Calu3 (cell line): ENCODE results near the gene MMP2. TPM values are rescaled to one million over a fixed set of nuclear protein-coding genes. Genes with fewer than 3 reads are reported as not detected.

ENCODE experiments used
- BruUV-seq: library from RNA; stranded (reverse); fragments of 400-500 nt; replicated peaks from 2 replicates; lab custom pipeline; 2021; lab: Mats Ljungman, UMichigan
- CTCF ChIA-PET: fragments of 300-600 bp; sonication (Branson Sonifier 250); formaldehyde crosslinking; loops from one replicate; lab custom pipeline; 2022; ENCODE audit warnings: antibody characterized with exemption; lab: Charles Lee
- DNase-seq: peaks from one replicate; pipeline ENCODE4 v3.0.0; 2022
- H3K27ac Mint-ChIP-seq: one replicate; pipeline ENCODE4 v1.8.0; 2022; ENCODE audit warnings: mixed read lengths; ENCODE audit not compliant: unreplicated experiment
- H3K27me3 Mint-ChIP-seq: one replicate; pipeline ENCODE4 v1.8.0; 2022; ENCODE audit warnings: mixed read lengths; ENCODE audit not compliant: unreplicated experiment
- H3K36me3 Mint-ChIP-seq: one replicate; pipeline ENCODE4 v1.8.0; 2022; ENCODE audit warnings: mild to moderate bottlenecking, moderate library complexity, mixed read lengths; ENCODE audit not compliant: insufficient read depth, unreplicated experiment
- H3K4me1 Mint-ChIP-seq: one replicate; pipeline ENCODE4 v1.8.0; 2022; ENCODE audit warnings: mild to moderate bottlenecking, low read depth, mixed read lengths; ENCODE audit not compliant: unreplicated experiment
- H3K4me3 Mint-ChIP-seq: one replicate; pipeline ENCODE4 v1.8.0; 2022; ENCODE audit warnings: mild to moderate bottlenecking, low read depth, moderate library complexity, mixed read lengths; ENCODE audit not compliant: unreplicated experiment
- H3K9me3 Mint-ChIP-seq: one replicate; pipeline ENCODE4 v1.8.0; 2022; ENCODE audit warnings: low read depth, mixed read lengths; ENCODE audit not compliant: unreplicated experiment
- CTCF ChIP-seq: fragments of 200-600 bp; IDR thresholded peaks from one replicate; pipeline ENCODE4 v1.8.0; 2022; ENCODE audit warnings: antibody characterized with exemption; ENCODE audit not compliant: unreplicated experiment
- intact Hi-C: fragments of 100-400 bp; cut with micrococcal nuclease; formaldehyde crosslinking; loops from one replicate; pipeline ENCODE4 v1.10.0; 2022; ENCODE audit not compliant: unreplicated experiment
- total RNA-seq: library from RNA; stranded (reverse); gene quantifications from 2 replicates; pipeline ENCODE4 v1.2.3, GENCODE V29; 2022

Gene MMP2
- total RNA-seq, 1 experiment from 2014 or later: not detected

- no peak for DNase-seq
- Mint-ChIP-seq H3K4me1 (no peaks in the 10 kb centered on the region), H3K36me3 (no peaks in the 10 kb centered on the region), H3K9me3 (no peaks in the 10 kb centered on the region), H3K27ac (no peak overlapping the region), H3K4me3 (no peak overlapping the region), H3K27me3 (peaks cover 21% of the 10 kb centered on the region)
- CTCF ChIA-PET: no interaction called here
- intact Hi-C loops: no loop called here
- BruUV-seq: no TSS peak
- no peak for TF ChIP-seq CTCF
These were observed 39.8 kb upstream of the MMP2 start for GRCh38 chr16:55439101-55439690.

GRCh38 chr16:55443434-55444346 is 35.3 kb upstream of the MMP2 start:
- intact Hi-C loops: no loop called here
- no peaks in the 10 kb centered on the region for H3K36me3 Mint-ChIP-seq
- no peak overlapping the region for H3K27ac Mint-ChIP-seq
- H3K4me1 Mint-ChIP-seq: no peaks in the 10 kb centered on the region
- H3K9me3 Mint-ChIP-seq: no peaks in the 10 kb centered on the region
- H3K27me3 Mint-ChIP-seq: no peaks in the 10 kb centered on the region
- TF ChIP-seq CTCF: no peak
- no peak overlapping the region for H3K4me3 Mint-ChIP-seq
- no peak for DNase-seq
- CTCF ChIA-PET: interaction anchor here (0.6 to 0.7 kb wide), 2 partner anchors 31 to 59 kb away, joined by 3 to 4 read pairs; no protein-coding TSS in a partner anchor
- BruUV-seq: no TSS peak

- no peaks in the 10 kb centered on the region for H3K27me3 Mint-ChIP-seq
- H3K4me3 Mint-ChIP-seq: no peak overlapping the region
- intact Hi-C loops: no loop called here
- DNase-seq: no peak
- no peaks in the 10 kb centered on the region for H3K36me3 Mint-ChIP-seq
- CTCF ChIA-PET: no interaction called here
- H3K9me3 Mint-ChIP-seq: no peaks in the 10 kb centered on the region
- no peaks in the 10 kb centered on the region for H3K4me1 Mint-ChIP-seq
- H3K27ac Mint-ChIP-seq: no peak overlapping the region
- no peak for TF ChIP-seq CTCF
- no TSS peak for BruUV-seq
These were observed 34.1 kb upstream of the MMP2 start for GRCh38 chr16:55444754-55445485.

- intact Hi-C loops: no loop called here
- H3K4me3 Mint-ChIP-seq: no peak overlapping the region
- no peak for TF ChIP-seq CTCF
- no peaks in the 10 kb centered on the region for H3K36me3 Mint-ChIP-seq
- CTCF ChIA-PET: no interaction called here
- no peaks in the 10 kb centered on the region for H3K4me1 Mint-ChIP-seq
- BruUV-seq: no TSS peak
- no peaks in the 10 kb centered on the region for H3K9me3 Mint-ChIP-seq
- H3K27me3 Mint-ChIP-seq: no peaks in the 10 kb centered on the region
- no peak for DNase-seq
- no peak overlapping the region for H3K27ac Mint-ChIP-seq
These were observed 31.8 kb upstream of the MMP2 start for GRCh38 chr16:55447231-55447630.
